Measurements from ENCODE around the gene FADS1.

DNA sequence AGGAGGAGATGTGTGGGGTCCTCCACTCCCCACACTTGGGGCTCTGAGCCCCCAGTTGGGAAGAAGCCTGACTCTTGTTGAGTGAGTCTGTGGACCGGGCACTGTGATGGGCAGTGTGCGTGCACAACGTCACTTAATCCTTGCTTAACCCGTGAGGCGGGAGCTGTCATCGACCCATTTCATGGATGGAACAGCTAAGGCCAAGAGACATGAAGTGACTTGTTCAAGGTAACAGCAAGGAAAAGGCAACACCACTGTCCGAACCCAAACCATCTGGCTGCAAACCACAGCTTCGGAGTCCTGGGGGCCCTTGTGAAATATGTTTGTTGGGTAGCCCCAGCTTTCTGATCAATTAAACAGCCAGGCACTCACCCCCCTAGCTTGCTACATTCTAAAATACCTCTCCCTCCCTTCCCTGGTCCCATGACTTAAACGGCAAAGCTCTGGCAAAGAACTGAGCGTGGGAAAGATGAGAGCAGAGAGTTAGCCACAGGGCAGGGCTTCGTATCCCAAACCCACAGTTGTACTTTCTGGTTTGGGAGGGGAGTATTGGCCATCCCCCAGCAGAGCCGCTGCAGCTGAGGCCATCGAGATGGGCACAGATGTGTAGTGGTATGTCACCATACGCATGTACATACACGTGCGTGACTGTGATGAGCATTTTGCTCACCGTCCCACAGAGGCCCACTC lies 37.5 kb upstream of the FADS1 start:
- TF ChIP-seq, protein P1, sequence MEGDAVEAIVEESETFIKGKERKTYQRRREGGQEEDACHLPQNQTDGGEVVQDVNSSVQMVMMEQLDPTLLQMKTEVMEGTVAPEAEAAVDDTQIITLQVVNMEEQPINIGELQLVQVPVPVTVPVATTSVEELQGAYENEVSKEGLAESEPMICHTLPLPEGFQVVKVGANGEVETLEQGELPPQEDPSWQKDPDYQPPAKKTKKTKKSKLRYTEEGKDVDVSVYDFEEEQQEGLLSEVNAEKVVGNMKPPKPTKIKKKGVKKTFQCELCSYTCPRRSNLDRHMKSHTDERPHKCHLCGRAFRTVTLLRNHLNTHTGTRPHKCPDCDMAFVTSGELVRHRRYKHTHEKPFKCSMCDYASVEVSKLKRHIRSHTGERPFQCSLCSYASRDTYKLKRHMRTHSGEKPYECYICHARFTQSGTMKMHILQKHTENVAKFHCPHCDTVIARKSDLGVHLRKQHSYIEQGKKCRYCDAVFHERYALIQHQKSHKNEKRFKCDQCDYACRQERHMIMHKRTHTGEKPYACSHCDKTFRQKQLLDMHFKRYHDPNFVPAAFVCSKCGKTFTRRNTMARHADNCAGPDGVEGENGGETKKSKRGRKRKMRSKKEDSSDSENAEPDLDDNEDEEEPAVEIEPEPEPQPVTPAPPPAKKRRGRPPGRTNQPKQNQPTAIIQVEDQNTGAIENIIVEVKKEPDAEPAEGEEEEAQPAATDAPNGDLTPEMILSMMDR (IDR thresholded peaks at IDR 0.05) = no peak
- no peak for TF ChIP-seq POLR2A (IDR thresholded peaks at IDR 0.05)

Data from stomach (tissue), 4 donors.